ENCODE data around the gene MIB2. TPM values are rescaled to one million over a fixed set of nuclear protein-coding genes. Genes with fewer than 3 reads are reported as not detected.

Gene MIB2
- total RNA-seq, 1 donor from 2014 or later = 88.7 TPM

- Histone ChIP-seq H3K4me1 (peaks cover 21% of the 10 kb centered on the region), H3K27me3 (no peaks in the 10 kb centered on the region), H3K9me3 (no peaks in the 10 kb centered on the region), H3K4me3 (no peak overlapping the region), H3K36me3 (no peaks in the 10 kb centered on the region), H3K27ac (peak overlapping the region; percentile 78)
- DNase-seq = no peak
- intact Hi-C loops (cut with DNase I) = no loop called here
- no peak for TF ChIP-seq CTCF (IDR thresholded peaks at IDR 0.05)
- ATAC-seq = no peak
Measured at GRCh38 chr1:1609822-1610485, 5.3 kb upstream of the MIB2 start.

GRCh38 chr1:1610796-1611195, 4.5 kb upstream of the MIB2 start:
- Histone ChIP-seq H3K9me3 (no peaks in the 10 kb centered on the region), H3K36me3 (no peaks in the 10 kb centered on the region), H3K27ac (peak overlapping the region; percentile 78), H3K27me3 (no peaks in the 10 kb centered on the region), H3K4me3 (no peak overlapping the region), H3K4me1 (peaks cover 21% of the 10 kb centered on the region)
- DNase-seq (no peak), ATAC-seq (no peak)
- intact Hi-C loops (cut with DNase I) = no loop called here
- TF ChIP-seq CTCF (IDR thresholded peaks at IDR 0.05) = no peak

GRCh38 chr1:1612104-1612400, 3.2 kb upstream of the MIB2 start:
- intact Hi-C loops (cut with DNase I) = no loop called here
- Histone ChIP-seq H3K27me3 (no peaks in the 10 kb centered on the region), H3K27ac (peak overlapping the region; percentile 78), H3K4me1 (peaks cover 28% of the 10 kb centered on the region), H3K36me3 (no peaks in the 10 kb centered on the region), H3K9me3 (no peaks in the 10 kb centered on the region), H3K4me3 (no peak overlapping the region)
- TF ChIP-seq CTCF (IDR thresholded peaks at IDR 0.05) = no peak
- ATAC-seq (peak; percentile 3), DNase-seq (no peak)

- Histone ChIP-seq H3K4me3 (peak overlapping the region; percentile 77), H3K4me1 (peaks cover 31% of the 10 kb centered on the region), H3K9me3 (no peaks in the 10 kb centered on the region), H3K27me3 (no peaks in the 10 kb centered on the region), H3K36me3 (peaks cover 14% of the 10 kb centered on the region), H3K27ac (peak overlapping the region; percentile 97)
- TF ChIP-seq CTCF (IDR thresholded peaks at IDR 0.05) = no peak
- ATAC-seq (no peak), DNase-seq (no peak)
- intact Hi-C loops (cut with DNase I) = no loop called here
Measured at GRCh38 chr1:1613509-1614082, 1.7 kb upstream of the MIB2 start.

GRCh38 chr1:1614204-1614953, 921 bp upstream of the MIB2 start:
- peak overlapping the region; percentile 77 for H3K4me3 ChIP-seq
- peak overlapping the region; percentile 97 for H3K27ac ChIP-seq
- H3K9me3 ChIP-seq = no peaks in the 10 kb centered on the region
- DNase-seq (peak; percentile 81), ATAC-seq (peak; percentile 3)
- no peaks in the 10 kb centered on the region for H3K27me3 ChIP-seq
- H3K36me3 ChIP-seq = peaks cover 15% of the 10 kb centered on the region
- intact Hi-C loops (cut with DNase I) = no loop called here
- TF ChIP-seq CTCF (IDR thresholded peaks at IDR 0.05) = no peak
- H3K4me1 ChIP-seq = peaks cover 31% of the 10 kb centered on the region
